A549 (cell line): Measurements from ENCODE around the gene RFX1.

ENCODE experiments used
- FOSL2 ChIP-seq, 2 experiments: fragments of 450-650 bp in 1 of 2; fragments of >200 bp in 1 of 2; sonication (Bioruptor Twin) in 1 of 2; formaldehyde crosslinking; IDR thresholded peaks; 2 replicates each; pipeline versions ENCODE4 v1.5.0 to v1.6.1; 2016 to 2020; ENCODE audit warnings: mild to moderate bottlenecking in 1 of 2, moderate library complexity in 1 of 2
- RAD21 ChIP-seq, 2 experiments: fragments of >200 bp in 1 of 2; sonication (Bioruptor Twin) in 1 of 2; formaldehyde crosslinking in 1 of 2; IDR thresholded peaks in 1 of 2; conservative IDR thresholded peaks in 1 of 2; 2 replicates in 1 of 2; 3 replicates in 1 of 2; pipeline ENCODE4 v1.6.1; 2012 to 2018; ENCODE audit warnings: inconsistent platforms in 1 of 2
- RCOR1 ChIP-seq: fragments of 150-350 bp; IDR thresholded peaks from 2 replicates; pipeline ENCODE4 v1.6.1; 2014; ENCODE audit warnings: antibody characterized with exemption, low read length, low read depth
- TF ChIP-seq, protein P1 (sequence below): fragments of >200 bp; sonication (Bioruptor Twin); formaldehyde crosslinking; IDR thresholded peaks from 3 replicates; pipeline ENCODE4 v1.5.1; 2016

DNA sequence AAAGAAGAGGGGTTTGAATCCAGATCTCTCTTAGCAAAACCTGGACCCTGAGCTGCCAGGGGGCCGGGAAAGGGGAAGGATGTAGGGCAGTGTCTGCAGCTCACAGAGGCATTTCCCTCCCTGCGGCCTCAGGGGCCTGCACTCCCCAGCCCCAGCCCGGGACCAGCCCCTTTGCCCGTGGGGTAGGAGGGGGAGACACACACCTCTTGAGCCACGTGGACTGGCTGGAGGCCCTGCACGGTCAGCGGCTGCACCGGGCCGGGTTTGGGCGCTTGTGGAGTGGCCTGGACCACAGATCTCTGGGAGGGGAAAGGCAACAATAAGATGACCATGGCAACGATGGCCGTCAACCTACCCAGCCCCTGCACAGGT lies 26.9 kb downstream of the RFX1 start:
- TF ChIP-seq, protein P1, sequence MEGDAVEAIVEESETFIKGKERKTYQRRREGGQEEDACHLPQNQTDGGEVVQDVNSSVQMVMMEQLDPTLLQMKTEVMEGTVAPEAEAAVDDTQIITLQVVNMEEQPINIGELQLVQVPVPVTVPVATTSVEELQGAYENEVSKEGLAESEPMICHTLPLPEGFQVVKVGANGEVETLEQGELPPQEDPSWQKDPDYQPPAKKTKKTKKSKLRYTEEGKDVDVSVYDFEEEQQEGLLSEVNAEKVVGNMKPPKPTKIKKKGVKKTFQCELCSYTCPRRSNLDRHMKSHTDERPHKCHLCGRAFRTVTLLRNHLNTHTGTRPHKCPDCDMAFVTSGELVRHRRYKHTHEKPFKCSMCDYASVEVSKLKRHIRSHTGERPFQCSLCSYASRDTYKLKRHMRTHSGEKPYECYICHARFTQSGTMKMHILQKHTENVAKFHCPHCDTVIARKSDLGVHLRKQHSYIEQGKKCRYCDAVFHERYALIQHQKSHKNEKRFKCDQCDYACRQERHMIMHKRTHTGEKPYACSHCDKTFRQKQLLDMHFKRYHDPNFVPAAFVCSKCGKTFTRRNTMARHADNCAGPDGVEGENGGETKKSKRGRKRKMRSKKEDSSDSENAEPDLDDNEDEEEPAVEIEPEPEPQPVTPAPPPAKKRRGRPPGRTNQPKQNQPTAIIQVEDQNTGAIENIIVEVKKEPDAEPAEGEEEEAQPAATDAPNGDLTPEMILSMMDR = no peak
- TF ChIP-seq RAD21 (conservative IDR thresholded peaks at IDR 0.05 in 1 of 2, IDR thresholded peaks at IDR 0.05 in 1 of 2) (no peak), FOSL2 (IDR thresholded peaks at IDR 0.05) (no peak), FOSL2 (CRISPR knock-in tag; IDR thresholded peaks at IDR 0.05) (no peak), RCOR1 (no peak)
